ENCODE measurements around the gene MIEN1. TPM values are rescaled to one million over a fixed set of nuclear protein-coding genes. Genes with fewer than 3 reads are reported as not detected.

The MIEN1 gene
- polyA plus RNA-seq, 2 of the 4 experiments (the other 2 are of a cell fraction), result 63.9 to 85.5 TPM

DNA sequence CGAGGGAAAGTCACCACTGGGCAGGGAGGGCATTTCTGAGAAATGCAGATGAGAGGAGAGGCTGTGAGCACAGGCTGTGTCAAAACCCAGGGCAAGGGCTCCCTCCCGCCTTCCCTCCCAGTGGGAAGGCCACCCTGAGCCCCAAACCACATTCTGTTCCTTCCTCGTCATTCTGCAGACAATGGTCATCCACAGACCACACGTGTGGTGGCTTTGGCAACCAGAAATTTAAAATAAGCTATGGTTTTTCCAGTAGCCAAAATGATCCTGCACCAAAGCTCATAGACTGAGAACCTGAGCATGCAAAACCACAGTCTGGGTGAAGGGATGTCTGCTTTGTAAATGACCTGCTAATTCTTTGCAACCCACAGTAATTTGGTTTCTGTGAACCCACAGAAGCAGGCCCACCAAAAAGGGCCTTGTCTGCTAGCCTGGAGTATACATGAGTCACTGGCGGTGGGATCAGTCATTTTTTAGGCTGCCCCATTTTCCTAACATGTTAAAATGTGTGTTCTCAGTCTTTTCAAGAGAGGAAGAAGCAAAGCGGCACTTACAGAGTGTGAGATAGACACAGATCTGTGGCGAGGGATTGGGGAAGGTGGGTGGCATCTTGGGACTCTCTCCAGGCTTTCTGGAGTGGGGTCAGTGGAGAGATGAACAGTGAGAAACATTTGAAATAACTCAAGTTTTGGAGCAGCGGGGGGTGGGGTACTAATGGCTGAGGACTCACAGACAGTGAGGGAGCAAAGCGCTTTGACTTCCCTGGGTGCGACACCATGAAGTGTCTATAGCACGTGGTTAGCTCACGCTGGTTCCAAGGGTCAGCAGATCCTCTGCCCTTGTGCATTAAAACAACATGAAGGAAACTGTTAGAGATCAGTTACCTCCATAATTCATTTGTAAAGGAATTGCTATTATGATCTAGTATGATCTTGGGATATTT lies 27.9 kb upstream of the MIEN1 start:
- POLR2A ChIA-PET, result no interaction called here
- no peak for FAIRE-seq

DNA sequence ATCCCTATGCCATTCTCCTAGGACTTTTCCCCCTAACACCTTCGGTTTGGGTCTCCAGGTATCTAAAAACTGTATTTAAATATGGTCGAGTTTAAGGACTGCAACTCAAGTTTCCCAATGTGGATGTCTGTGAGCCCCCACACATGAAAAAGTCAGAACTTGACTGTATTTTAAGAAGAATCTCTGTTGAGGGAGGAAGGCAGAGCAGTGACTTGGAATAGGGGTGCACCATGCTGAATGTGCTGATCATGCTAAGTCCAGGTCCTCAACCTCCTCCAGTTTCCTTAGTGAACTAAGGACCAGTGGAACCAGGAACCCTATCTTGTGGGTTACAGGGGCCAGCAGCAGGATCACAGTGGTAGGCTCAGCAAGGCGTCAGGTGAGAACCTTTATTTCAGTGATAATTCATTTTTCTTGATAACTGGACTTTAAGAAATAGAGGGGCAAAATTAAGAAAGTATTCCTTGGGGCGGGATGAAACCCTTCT lies 26.9 kb upstream of the MIEN1 start:
- H3K4me3 ChIP-seq, result no peak overlapping the region
- FAIRE-seq, result no peak

More for the DNA sequence above, 27.9 kb upstream of the MIEN1 start:
- WGBS (ENCODE audit: missing lambda C conversion rate), result 57% methylated on average over 12 of the region's 12 CpGs
- Histone ChIP-seq H3K4me3 (no peak overlapping the region), H3K4me1 (peaks cover 5% of the 10 kb centered on the region; the same call in 2 of the 3 replicates), H3K4me2 (no peak overlapping the region), H3K9me3 (no peaks in the 10 kb centered on the region), H3K27ac (no peak overlapping the region)
- ATAC-seq (no peak), DNase-seq (ENCODE audit: low read depth in 1 of 2, low spot score in 1 of 2) (no peak)
- TF ChIP-seq, protein P1, sequence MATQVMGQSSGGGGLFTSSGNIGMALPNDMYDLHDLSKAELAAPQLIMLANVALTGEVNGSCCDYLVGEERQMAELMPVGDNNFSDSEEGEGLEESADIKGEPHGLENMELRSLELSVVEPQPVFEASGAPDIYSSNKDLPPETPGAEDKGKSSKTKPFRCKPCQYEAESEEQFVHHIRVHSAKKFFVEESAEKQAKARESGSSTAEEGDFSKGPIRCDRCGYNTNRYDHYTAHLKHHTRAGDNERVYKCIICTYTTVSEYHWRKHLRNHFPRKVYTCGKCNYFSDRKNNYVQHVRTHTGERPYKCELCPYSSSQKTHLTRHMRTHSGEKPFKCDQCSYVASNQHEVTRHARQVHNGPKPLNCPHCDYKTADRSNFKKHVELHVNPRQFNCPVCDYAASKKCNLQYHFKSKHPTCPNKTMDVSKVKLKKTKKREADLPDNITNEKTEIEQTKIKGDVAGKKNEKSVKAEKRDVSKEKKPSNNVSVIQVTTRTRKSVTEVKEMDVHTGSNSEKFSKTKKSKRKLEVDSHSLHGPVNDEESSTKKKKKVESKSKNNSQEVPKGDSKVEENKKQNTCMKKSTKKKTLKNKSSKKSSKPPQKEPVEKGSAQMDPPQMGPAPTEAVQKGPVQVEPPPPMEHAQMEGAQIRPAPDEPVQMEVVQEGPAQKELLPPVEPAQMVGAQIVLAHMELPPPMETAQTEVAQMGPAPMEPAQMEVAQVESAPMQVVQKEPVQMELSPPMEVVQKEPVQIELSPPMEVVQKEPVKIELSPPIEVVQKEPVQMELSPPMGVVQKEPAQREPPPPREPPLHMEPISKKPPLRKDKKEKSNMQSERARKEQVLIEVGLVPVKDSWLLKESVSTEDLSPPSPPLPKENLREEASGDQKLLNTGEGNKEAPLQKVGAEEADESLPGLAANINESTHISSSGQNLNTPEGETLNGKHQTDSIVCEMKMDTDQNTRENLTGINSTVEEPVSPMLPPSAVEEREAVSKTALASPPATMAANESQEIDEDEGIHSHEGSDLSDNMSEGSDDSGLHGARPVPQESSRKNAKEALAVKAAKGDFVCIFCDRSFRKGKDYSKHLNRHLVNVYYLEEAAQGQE (IDR thresholded peaks at IDR 0.05), result no peak
- no peak for TF ChIP-seq NFE2L2 (conservative IDR thresholded peaks at IDR 0.05; ENCODE audit: low read length)
- no peak for TF ChIP-seq FOSL2 (IDR thresholded peaks at IDR 0.05)
- no peak for TF ChIP-seq FOSL2 (CRISPR knock-in tag; IDR thresholded peaks at IDR 0.05)
- TF ChIP-seq JUN (IDR thresholded peaks at IDR 0.05), result no peak
- TF ChIP-seq MYC (IDR thresholded peaks at IDR 0.05; ENCODE audit: borderline replicate concordance, low read length), result no peak
- CTCF ChIA-PET, result interaction anchor here (1.2 to 4.9 kb wide), 7 partner anchors 9 to 136 kb away, joined by 3 to 22 read pairs (median 7); partner anchors contain the start of gene MIEN1

DNA sequence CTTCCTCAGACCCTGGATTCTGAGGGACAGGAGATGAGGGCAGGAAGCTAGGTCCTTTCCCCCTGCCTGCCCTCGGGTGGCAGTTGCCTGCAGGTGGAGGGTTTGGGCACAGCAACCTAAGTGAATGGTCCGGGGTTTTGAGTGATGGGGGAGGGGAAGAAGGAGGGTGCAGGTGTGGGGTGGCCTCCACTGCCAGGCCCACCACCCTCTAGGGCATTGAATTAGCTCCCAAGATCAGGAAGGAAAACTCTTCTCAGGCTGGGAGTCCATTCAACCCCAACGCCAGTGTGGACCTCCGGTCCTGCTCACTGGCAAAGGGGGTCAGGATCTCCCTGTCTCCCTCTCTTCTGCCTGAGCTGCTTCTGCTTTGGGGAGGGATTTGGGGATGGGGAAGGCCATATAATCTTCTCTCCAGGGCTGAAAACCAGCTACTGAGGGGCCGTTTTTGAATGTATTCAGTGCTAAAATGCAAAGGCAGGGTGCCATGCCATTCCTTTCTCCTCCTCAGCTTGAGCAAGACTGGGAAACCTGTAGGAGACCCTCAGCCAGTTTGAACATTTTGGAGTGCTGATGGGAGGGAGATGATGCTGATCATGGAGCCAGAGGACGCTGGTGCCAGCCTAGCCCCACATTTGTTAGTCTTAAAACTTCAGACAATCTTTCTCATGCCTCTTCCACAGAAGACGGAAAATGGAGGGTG lies 26.2 kb upstream of the MIEN1 start:
- Histone ChIP-seq H3K4me1 (peaks cover 5% of the 10 kb centered on the region; the same call in 2 of the 3 replicates), H3K4me3 (no peak overlapping the region), H3K27ac (no peak overlapping the region), H3K4me2 (no peak overlapping the region), H3K9me3 (no peaks in the 10 kb centered on the region)
- FAIRE-seq, result no peak
- no peak for ATAC-seq
- ChIA-PET POLR2A (no interaction called here), CTCF (interaction anchor here (0.6 to 15.6 kb wide), 6 partner anchors 26 to 209 kb away, joined by 3 to 217 read pairs (median 14); partner anchors contain the start of genes MIEN1 and PPP1R1B)
- TF ChIP-seq RNF2 (IDR thresholded peaks at IDR 0.05; ENCODE audit: borderline replicate concordance, low read depth) (no peak), JUN (IDR thresholded peaks at IDR 0.05) (no peak), CBX8 (IDR thresholded peaks at IDR 0.05) (no peak), RFX5 (IDR thresholded peaks at IDR 0.05) (no peak), GATA3 (IDR thresholded peaks at IDR 0.05; ENCODE audit: borderline replicate concordance) (no peak), TP53 (CRISPR knock-in tag; IDR thresholded peaks at IDR 0.05) (no peak), FOSL2 (IDR thresholded peaks at IDR 0.05) (no peak), FOSL2 (CRISPR knock-in tag; IDR thresholded peaks at IDR 0.05) (no peak), FOXS1 (CRISPR knock-in tag; IDR thresholded peaks at IDR 0.05) (no peak), EHMT2 (IDR thresholded peaks at IDR 0.05; ENCODE audit: low read depth) (no peak), BHLHE40 (IDR thresholded peaks at IDR 0.05; ENCODE audit: low read depth, low read length) (no peak), MAFK (IDR thresholded peaks at IDR 0.05; ENCODE audit: partially characterized antibody) (no peak), POLR2A (IDR thresholded peaks at IDR 0.05; ENCODE audit: low read length) (no peak), HDAC2 (IDR thresholded peaks at IDR 0.05) (no peak)
- TF ChIP-seq, protein P2, sequence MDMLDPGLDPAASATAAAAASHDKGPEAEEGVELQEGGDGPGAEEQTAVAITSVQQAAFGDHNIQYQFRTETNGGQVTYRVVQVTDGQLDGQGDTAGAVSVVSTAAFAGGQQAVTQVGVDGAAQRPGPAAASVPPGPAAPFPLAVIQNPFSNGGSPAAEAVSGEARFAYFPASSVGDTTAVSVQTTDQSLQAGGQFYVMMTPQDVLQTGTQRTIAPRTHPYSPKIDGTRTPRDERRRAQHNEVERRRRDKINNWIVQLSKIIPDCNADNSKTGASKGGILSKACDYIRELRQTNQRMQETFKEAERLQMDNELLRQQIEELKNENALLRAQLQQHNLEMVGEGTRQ (IDR thresholded peaks at IDR 0.05), result no peak
- WGBS (ENCODE audit: missing lambda C conversion rate), result 59% methylated on average over 7 of the region's 7 CpGs
- DNase-seq (ENCODE audit: low read depth in 1 of 2, low spot score in 1 of 2), result no peak

More for the DNA sequence above, 26.9 kb upstream of the MIEN1 start:
- ChIA-PET POLR2A (no interaction called here), CTCF (interaction anchor here (4.6 to 15.6 kb wide), 3 partner anchors 27 to 210 kb away, joined by 22 to 171 read pairs (median 23); partner anchors contain the start of gene MIEN1)
- H3K27ac ChIP-seq, result no peak overlapping the region
- ATAC-seq, result no peak
- H3K4me1 ChIP-seq, result peaks cover 5% of the 10 kb centered on the region; the same call in 2 of the 3 replicates
- no peak overlapping the region for H3K4me2 ChIP-seq
- no peaks in the 10 kb centered on the region for H3K9me3 ChIP-seq
- DNase-seq (ENCODE audit: low read depth in 1 of 2, low spot score in 1 of 2), result no peak
- WGBS (ENCODE audit: missing lambda C conversion rate), result 62% methylated on average over 4 of the region's 4 CpGs
- TF ChIP-seq FOXS1 (CRISPR knock-in tag; IDR thresholded peaks at IDR 0.05), result no peak
- TF ChIP-seq BHLHE40 (IDR thresholded peaks at IDR 0.05; ENCODE audit: low read depth, low read length), result no peak
- TF ChIP-seq CEBPB (IDR thresholded peaks at IDR 0.05), result no peak
- TF ChIP-seq, protein P3, sequence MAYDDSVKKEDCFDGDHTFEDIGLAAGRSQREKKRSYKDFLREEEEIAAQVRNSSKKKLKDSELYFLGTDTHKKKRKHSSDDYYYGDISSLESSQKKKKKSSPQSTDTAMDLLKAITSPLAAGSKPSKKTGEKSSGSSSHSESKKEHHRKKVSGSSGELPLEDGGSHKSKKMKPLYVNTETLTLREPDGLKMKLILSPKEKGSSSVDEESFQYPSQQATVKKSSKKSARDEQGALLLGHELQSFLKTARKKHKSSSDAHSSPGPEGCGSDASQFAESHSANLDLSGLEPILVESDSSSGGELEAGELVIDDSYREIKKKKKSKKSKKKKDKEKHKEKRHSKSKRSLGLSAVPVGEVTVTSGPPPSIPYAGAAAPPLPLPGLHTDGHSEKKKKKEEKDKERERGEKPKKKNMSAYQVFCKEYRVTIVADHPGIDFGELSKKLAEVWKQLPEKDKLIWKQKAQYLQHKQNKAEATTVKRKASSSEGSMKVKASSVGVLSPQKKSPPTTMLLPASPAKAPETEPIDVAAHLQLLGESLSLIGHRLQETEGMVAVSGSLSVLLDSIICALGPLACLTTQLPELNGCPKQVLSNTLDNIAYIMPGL (CRISPR knock-in tag; IDR thresholded peaks at IDR 0.05; ENCODE audit: borderline replicate concordance), result no peak
- peak; percentile 25 for TF ChIP-seq MAFK (IDR thresholded peaks at IDR 0.05; ENCODE audit: partially characterized antibody)
- TF ChIP-seq KDM1A (IDR thresholded peaks at IDR 0.05; ENCODE audit: low read depth), result no peak
- no peak for TF ChIP-seq MAZ (IDR thresholded peaks at IDR 0.05; ENCODE audit: borderline replicate concordance, low read depth, low read length)

Data from A549 (cell line).